ENCODE measurements around the gene NDUFC1.

NDUFC1 gene

DNA sequence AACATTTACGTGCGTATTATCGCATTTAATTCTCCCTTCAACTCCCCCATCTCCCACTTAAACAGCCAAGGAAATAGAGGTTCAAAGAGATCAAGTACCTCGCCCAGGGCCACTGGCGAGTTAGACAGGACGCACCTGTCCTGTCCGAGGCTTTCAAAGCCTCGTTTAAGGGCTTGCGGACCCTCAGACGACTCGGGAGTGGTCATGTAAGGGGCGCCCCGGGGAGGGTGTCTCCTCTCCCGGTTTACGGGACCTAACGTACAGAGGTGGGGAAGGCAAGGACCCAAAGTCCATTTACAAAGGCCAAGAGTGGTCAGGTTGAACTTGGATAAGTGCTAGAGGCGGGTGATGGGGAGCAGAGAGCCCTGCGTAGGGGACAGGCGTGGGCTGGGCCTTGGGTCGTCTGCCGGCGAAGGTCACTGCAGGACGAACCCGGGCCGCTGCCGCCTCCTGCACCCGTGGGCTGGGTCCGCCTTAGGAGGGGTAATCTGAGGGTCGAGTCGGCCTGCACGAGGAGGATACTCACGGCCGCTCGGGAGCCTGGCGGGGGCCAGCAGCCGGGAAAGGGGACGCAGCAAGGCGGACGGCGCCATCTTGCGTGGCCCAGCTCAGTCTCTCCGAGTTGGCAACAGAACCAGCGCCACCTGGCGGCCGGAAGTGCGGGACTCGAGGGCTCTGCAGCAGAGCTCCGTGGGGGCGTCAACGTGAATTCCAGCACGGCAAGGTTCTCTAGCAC is 6.9 kb downstream of the NDUFC1 start:
- Histone ChIP-seq H3K9ac (ENCODE audit: low read length) (peak overlapping the region; percentile 94), H3K4me1 (ENCODE audit: control insufficient read depth, insufficient read depth, low read length) (peaks cover 15% of the 10 kb centered on the region), H3K4me3 (ENCODE audit: low read length) (peak overlapping the region; percentile 86), H3K27me3 (ENCODE audit: control insufficient read depth, insufficient read depth, low read length) (no peaks in the 10 kb centered on the region), H3K36me3 (ENCODE audit: control insufficient read depth, insufficient read depth, low read length) (no peaks in the 10 kb centered on the region), H3K9me3 (ENCODE audit: control insufficient read depth, low read length) (no peaks in the 10 kb centered on the region)

DNA sequence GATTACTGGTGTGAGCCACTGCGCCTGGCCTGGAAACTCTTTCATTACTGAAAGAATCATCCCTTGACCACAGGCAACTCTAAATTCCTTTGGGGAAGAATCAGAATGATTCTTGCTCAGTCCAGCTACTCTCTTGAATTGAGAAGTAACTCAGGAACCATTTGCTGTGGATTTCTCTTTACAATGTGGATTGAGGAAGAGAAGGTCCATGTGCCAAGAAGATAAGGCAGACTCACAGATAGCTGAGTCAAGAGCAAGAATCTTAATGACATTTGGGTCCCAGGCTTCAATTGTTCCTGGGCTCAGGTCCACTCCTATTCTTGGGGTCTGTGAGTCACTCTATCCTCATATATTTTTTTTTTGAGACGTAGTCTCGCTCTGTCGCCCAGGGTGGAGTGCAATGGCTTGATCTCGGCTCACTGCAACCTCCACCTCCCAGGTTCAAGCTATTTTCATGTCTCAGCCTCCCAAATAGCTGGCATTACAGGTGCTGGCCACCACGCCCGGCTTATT is 16.0 kb downstream of the NDUFC1 start:
- no peaks in the 10 kb centered on the region for H3K9me3 ChIP-seq (ENCODE audit: control insufficient read depth, low read length)
- H3K4me1 ChIP-seq (ENCODE audit: control insufficient read depth, insufficient read depth, low read length): no peaks in the 10 kb centered on the region
- no peak overlapping the region for H3K4me3 ChIP-seq (ENCODE audit: low read length)
- no peaks in the 10 kb centered on the region for H3K27me3 ChIP-seq (ENCODE audit: control insufficient read depth, insufficient read depth, low read length)
- H3K9ac ChIP-seq (ENCODE audit: low read length): no peak overlapping the region
- H3K36me3 ChIP-seq (ENCODE audit: control insufficient read depth, insufficient read depth, low read length): no peaks in the 10 kb centered on the region

DNA sequence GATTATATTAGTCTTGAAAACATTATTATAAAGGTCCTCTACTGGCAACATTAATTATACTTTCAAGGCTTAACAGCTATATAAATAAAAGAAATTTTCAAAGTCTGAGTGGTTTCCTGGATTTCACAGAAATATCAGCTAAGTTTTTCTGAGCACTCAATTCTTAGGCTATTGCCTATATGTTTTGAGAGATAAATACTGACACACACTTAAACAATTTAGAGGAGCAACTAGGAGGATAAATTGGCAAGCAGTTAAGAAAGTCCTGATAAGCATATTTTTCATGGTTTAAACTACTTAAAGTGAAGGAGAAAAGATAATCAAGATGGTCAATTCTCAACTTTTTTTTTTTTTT is 19.6 kb downstream of the NDUFC1 start:
- Histone ChIP-seq H3K36me3 (ENCODE audit: control insufficient read depth, insufficient read depth, low read length) (no peaks in the 10 kb centered on the region), H3K9ac (ENCODE audit: low read length) (no peak overlapping the region), H3K4me1 (ENCODE audit: control insufficient read depth, insufficient read depth, low read length) (peaks cover 8% of the 10 kb centered on the region), H3K4me3 (ENCODE audit: low read length) (no peak overlapping the region), H3K27me3 (ENCODE audit: control insufficient read depth, insufficient read depth, low read length) (peaks cover 26% of the 10 kb centered on the region), H3K9me3 (ENCODE audit: control insufficient read depth, low read length) (no peaks in the 10 kb centered on the region)

DNA sequence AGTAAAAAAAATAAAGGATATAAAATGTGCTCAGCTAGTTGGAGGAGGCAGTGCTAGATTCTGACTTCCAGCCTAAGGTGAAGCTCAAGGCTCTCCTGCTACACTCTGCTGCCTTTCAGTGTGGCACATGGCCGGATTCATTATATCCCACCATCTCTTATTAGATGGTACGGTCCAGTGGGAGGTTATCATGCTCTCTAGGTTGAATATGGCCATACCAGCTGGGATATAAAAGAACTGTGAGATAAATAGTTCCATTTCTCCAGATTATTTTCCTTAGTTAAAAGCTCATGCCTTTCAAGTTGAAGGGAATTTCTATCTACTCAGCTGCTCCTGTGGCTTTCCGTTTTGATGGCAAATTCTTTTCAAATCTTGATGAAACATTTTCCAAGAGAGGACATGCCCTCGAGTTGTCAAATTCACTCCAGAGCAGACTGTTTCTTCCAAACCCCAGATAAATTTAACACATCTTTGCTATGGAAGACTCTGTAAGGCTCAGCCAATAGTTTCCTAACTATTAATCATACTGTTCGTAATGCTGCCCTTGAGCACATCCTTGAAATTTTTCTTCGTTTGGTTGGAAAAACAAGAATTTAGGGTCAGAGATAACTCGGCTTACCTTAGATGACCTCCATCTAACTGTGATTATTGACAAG is 20.1 kb downstream of the NDUFC1 start:
- H3K36me3 ChIP-seq (ENCODE audit: control insufficient read depth, insufficient read depth, low read length): no peaks in the 10 kb centered on the region
- H3K4me1 ChIP-seq (ENCODE audit: control insufficient read depth, insufficient read depth, low read length): peaks cover 8% of the 10 kb centered on the region
- peaks cover 26% of the 10 kb centered on the region for H3K27me3 ChIP-seq (ENCODE audit: control insufficient read depth, insufficient read depth, low read length)
- H3K4me3 ChIP-seq (ENCODE audit: low read length): no peak overlapping the region
- no peak overlapping the region for H3K9ac ChIP-seq (ENCODE audit: low read length)
- H3K9me3 ChIP-seq (ENCODE audit: control insufficient read depth, low read length): no peaks in the 10 kb centered on the region

DNA sequence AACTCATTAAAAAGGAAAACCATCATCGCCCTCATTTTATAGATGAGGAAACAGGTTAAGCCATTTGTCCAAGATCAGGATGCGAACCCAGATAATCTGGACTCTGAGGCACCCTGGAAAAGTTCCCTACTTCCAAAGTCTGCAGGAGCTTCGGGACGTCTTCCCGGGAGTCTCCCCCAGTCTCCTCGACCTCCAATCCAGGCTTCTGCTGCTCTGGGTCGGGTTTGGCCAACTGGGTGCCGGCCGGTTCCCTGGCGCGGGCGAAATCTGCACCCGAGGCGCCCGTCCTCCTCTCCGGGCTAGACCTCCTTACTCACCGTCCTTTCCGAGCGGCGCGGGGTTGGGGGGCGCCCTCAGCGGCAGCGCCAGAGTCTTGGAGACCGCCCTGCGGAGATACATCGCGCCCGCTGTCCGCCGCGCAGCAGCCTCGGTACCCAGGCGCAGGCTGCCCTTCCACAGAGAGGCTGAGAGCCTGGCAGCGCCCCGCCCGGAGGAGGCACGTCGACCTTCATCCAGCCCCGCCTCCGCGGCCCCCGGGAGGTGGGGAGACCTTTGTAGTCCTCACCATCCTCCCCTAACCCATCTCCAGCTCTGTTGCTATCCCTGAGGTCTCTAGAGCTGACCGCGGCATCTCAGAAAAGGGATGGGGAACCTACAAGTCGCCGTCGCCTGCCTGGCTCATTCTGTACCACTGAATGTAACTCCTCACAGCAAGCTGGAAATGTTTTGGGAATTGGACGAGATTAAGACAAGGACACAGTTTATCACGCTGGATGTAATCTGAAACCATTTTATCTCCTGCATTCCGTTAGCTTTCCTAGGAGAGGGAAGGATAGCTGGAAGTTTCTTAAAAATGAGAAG is 22.3 kb downstream of the NDUFC1 start, which contains the start of gene MGARP:
TSS of gene MGARP (minus strand) at position 466 of the 861 bp plus-strand sequence. CDS start at position 399, 67 bp downstream.
- Histone ChIP-seq H3K27me3 (ENCODE audit: control insufficient read depth, insufficient read depth, low read length) (peaks cover 26% of the 10 kb centered on the region), H3K36me3 (ENCODE audit: control insufficient read depth, insufficient read depth, low read length) (no peaks in the 10 kb centered on the region), H3K4me1 (ENCODE audit: control insufficient read depth, insufficient read depth, low read length) (peaks cover 8% of the 10 kb centered on the region), H3K9ac (ENCODE audit: low read length) (no peak within 1 kb of the TSS), H3K4me3 (ENCODE audit: low read length) (no peak within 1 kb of the TSS), H3K9me3 (ENCODE audit: control insufficient read depth, low read length) (no peaks in the 10 kb centered on the region)

DNA sequence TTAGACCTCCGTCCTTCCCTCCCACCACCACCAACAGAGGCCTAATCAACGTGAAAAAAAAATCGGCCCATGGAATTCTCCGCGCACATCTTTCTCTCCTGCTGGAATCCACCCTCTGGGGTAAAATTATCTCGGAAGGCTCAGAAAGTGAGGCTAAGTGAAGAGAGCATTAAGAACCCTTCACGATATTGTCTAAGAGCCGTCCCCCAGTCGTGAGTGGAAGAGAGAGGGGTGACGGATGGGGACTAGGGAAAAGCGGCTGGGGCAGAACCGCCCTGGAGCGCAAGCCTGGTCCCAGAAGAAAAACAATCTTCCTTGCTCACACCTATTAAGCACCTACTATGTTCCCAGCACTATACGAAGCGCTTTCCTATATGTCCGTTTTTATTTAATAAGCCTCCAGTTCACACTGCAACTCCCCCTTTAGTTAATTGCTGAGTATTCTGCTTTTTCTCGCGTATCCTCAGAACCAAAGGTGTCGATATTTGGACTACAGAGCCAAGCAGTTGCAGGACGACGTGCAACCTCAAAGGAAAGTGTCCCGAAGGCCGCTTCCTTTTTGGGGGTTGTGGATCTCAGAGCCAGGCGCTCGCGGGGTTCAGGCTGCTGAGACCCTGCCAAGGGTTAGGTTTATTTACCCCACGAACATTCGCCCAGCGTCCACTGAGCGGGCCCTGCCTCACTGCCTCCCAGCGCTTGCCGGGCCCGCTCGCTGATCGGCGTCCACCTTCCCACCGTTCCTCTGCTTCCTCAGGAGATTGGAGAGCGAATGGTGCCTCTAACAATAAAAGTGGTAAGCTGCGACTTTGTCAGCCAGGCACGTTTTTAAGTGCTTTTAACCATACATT is 23.1 kb downstream of the NDUFC1 start:
- no peak overlapping the region for H3K4me3 ChIP-seq (ENCODE audit: low read length)
- H3K4me1 ChIP-seq (ENCODE audit: control insufficient read depth, insufficient read depth, low read length): peaks cover 8% of the 10 kb centered on the region
- no peak overlapping the region for H3K9ac ChIP-seq (ENCODE audit: low read length)
- peaks cover 26% of the 10 kb centered on the region for H3K27me3 ChIP-seq (ENCODE audit: control insufficient read depth, insufficient read depth, low read length)
- no peaks in the 10 kb centered on the region for H3K9me3 ChIP-seq (ENCODE audit: control insufficient read depth, low read length)
- H3K36me3 ChIP-seq (ENCODE audit: control insufficient read depth, insufficient read depth, low read length): no peaks in the 10 kb centered on the region

DNA sequence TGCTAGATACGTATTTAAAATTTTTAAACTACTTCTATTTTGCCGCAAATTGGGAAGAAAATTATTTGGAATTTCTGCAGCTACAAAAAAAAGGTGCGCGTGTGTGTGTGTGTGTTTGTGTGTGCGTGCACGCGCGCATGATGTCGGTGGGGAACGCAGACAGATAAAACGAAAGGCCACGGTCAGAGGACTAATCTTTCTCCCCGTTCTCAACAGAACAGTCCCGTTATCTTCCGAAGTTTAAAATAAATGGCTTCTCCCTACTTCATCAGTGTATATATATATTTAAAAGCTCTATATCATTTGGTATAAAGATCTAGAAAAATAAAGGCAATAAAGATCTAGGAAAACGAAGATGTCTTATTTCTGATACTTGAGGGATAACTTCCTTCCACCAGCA is 23.8 kb downstream of the NDUFC1 start:
- H3K9me3 ChIP-seq (ENCODE audit: control insufficient read depth, low read length): no peaks in the 10 kb centered on the region
- H3K9ac ChIP-seq (ENCODE audit: low read length): no peak overlapping the region
- H3K36me3 ChIP-seq (ENCODE audit: control insufficient read depth, insufficient read depth, low read length): no peaks in the 10 kb centered on the region
- H3K4me1 ChIP-seq (ENCODE audit: control insufficient read depth, insufficient read depth, low read length): peaks cover 8% of the 10 kb centered on the region
- no peak overlapping the region for H3K4me3 ChIP-seq (ENCODE audit: low read length)
- peaks cover 26% of the 10 kb centered on the region for H3K27me3 ChIP-seq (ENCODE audit: control insufficient read depth, insufficient read depth, low read length)

DNA sequence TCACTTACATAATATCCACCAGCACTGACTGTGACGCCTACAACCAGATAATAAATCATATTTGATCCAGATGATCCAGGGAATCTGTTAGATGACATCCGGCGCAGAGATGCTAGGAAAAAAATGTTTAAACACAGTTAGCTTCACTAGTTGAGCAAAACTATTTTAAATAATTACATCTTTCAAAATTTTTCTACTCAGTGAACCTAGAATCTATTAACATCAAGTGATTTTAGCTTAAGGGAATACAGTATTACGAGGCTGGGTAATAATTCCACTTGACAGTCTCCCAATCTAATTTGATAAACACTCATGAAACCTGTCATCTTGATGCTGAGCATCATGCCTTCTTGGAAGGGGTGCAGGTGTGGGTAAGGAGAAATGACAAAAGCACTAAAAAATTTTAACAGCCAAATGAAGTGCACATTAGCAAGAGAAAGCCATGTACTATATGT is 27.0 kb downstream of the NDUFC1 start:
- peaks cover 7% of the 10 kb centered on the region for H3K4me1 ChIP-seq (ENCODE audit: control insufficient read depth, insufficient read depth, low read length)
- no peaks in the 10 kb centered on the region for H3K36me3 ChIP-seq (ENCODE audit: control insufficient read depth, insufficient read depth, low read length)
- no peak overlapping the region for H3K9ac ChIP-seq (ENCODE audit: low read length)
- H3K4me3 ChIP-seq (ENCODE audit: low read length): no peak overlapping the region
- H3K9me3 ChIP-seq (ENCODE audit: control insufficient read depth, low read length): no peaks in the 10 kb centered on the region
- H3K27me3 ChIP-seq (ENCODE audit: control insufficient read depth, insufficient read depth, low read length): peaks cover 22% of the 10 kb centered on the region

DNA sequence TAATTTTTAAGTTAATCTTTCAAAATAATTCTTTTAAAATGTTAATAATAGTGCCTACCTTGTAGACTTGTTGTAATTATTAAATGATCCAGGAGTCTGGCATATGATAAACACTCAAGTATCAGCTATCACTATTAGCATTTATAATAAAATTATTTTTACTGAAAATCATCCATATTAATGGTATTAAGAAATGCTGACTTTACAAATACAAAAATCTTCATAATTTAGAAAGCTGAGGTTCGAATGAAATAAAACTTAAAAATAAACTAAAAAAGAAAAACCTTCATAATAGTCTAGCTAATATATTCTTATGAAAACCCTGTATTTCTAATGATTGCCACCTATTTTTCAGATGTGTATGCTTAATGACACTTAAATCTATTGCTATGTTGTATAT is 27.5 kb downstream of the NDUFC1 start:
- no peak overlapping the region for H3K9ac ChIP-seq (ENCODE audit: low read length)
- H3K4me1 ChIP-seq (ENCODE audit: control insufficient read depth, insufficient read depth, low read length): peaks cover 2% of the 10 kb centered on the region
- H3K27me3 ChIP-seq (ENCODE audit: control insufficient read depth, insufficient read depth, low read length): peaks cover 17% of the 10 kb centered on the region
- H3K4me3 ChIP-seq (ENCODE audit: low read length): no peak overlapping the region
- no peaks in the 10 kb centered on the region for H3K36me3 ChIP-seq (ENCODE audit: control insufficient read depth, insufficient read depth, low read length)
- no peaks in the 10 kb centered on the region for H3K9me3 ChIP-seq (ENCODE audit: control insufficient read depth, low read length)

DNA sequence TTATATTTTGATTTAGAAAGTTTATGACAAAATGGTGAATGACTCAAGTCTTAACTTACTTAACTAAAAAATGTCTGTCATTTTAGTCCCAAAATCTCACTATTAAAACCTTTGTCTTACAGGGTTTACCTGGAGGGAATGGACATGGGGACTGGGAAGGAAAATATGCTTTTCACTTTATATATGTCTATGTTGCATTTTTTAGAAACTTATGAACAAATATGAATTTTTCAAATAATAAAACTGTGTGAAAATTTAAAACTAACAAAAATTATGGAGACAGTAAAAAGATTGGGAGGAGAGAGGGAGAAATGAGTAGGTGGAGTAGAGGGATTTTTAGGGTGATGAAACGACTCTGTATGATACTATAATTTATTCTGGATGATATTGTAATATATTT is 28.4 kb downstream of the NDUFC1 start:
- no peak overlapping the region for H3K4me3 ChIP-seq (ENCODE audit: low read length)
- H3K27me3 ChIP-seq (ENCODE audit: control insufficient read depth, insufficient read depth, low read length): peaks cover 8% of the 10 kb centered on the region
- H3K9me3 ChIP-seq (ENCODE audit: control insufficient read depth, low read length): no peaks in the 10 kb centered on the region
- no peak overlapping the region for H3K9ac ChIP-seq (ENCODE audit: low read length)
- no peaks in the 10 kb centered on the region for H3K4me1 ChIP-seq (ENCODE audit: control insufficient read depth, insufficient read depth, low read length)
- no peaks in the 10 kb centered on the region for H3K36me3 ChIP-seq (ENCODE audit: control insufficient read depth, insufficient read depth, low read length)

DNA sequence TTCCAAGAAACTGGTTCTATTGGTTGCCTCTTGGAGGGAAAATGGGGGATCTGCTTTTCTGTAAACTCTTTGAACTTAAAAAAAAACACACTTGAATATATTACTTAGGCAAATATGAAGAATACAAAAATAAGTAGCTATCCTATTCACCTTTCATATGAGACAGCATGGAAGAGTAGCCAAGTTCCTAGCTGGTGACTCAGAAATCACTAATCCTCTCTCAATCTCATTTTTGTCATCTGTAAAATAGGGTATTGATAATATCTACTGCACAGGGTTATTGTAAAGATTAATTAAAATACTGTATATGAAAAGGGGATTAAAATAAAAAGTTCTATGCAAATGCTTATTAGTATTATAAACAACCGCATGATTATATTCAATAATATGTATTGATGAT is 35.0 kb downstream of the NDUFC1 start:
- H3K9ac ChIP-seq (ENCODE audit: low read length): no peak overlapping the region
- no peaks in the 10 kb centered on the region for H3K27me3 ChIP-seq (ENCODE audit: control insufficient read depth, insufficient read depth, low read length)
- H3K4me3 ChIP-seq (ENCODE audit: low read length): no peak overlapping the region
- H3K9me3 ChIP-seq (ENCODE audit: control insufficient read depth, low read length): no peaks in the 10 kb centered on the region
- H3K4me1 ChIP-seq (ENCODE audit: control insufficient read depth, insufficient read depth, low read length): peaks cover 13% of the 10 kb centered on the region
- no peaks in the 10 kb centered on the region for H3K36me3 ChIP-seq (ENCODE audit: control insufficient read depth, insufficient read depth, low read length)

Measured in mucosa of stomach (tissue), 1 donor.